Measurements from ENCODE around the gene ST3GAL4. TPM values are rescaled to one million over a fixed set of nuclear protein-coding genes. Genes with fewer than 3 reads are reported as not detected.

ST3GAL4 gene
- total and polyA plus RNA-seq, 2 of the 8 experiments (the other 6 are each of a cell fraction or from before 2014, with no cell fraction given) = 15.6 to 20.0 TPM

GRCh38 chr11:126354631-126355323, 709 bp upstream of the ST3GAL4 start:
- WGBS, 2 experiments (ENCODE audit: extremely low coverage in 1 of 2, insufficient coverage in 1 of 2, insufficient read length in 1 of 2, insufficient replicate concordance in 2 of 2, low coverage in 1 of 2, low lambda C conversion rate in 2 of 2, missing lambda C conversion rate in 1 of 2) = 35% methylated on average over 13 of the region's 15 CpGs; no CpG with 5 or more reads in 1 of the 2 experiments
- H2BK15ac ChIP-seq (ENCODE audit: low read length) = 0 out of 2 replicates have a peak overlapping the region, but pooled peaks have one; percentile 81
- peaks cover 13% of the 10 kb centered on the region for H3K23me2 ChIP-seq (ENCODE audit: low read depth, low read length)
- POLR2A ChIA-PET (ENCODE audit: partially characterized antibody) = interaction anchor here (0.7 to 2.0 kb wide), 9 partner anchors 7 to 86 kb away, joined by 3 to 9 read pairs (median 4); partner anchors contain the start of genes FOXRED1 and SRPRA
- H2BK12ac ChIP-seq (ENCODE audit: low read depth, low read length) = peak overlapping the region; percentile 68; the same call in 1 of the 2 replicates
- peak overlapping the region; percentile 72; the same call in 1 of the 2 replicates for H2AFZ ChIP-seq (ENCODE audit: low read length)
- peak overlapping the region; percentile 63; the same call in 1 of the 2 replicates for H3K27ac ChIP-seq (ENCODE audit: low read depth, low read length)
- no peak overlapping the region for H2BK120ac ChIP-seq (replicated peaks; ENCODE audit: low read depth, low read length)
- H2AK5ac ChIP-seq (ENCODE audit: low read depth, low read length) = 0 out of 2 replicates have a peak overlapping the region, but pooled peaks have one; percentile 33
- H3K23ac ChIP-seq (ENCODE audit: insufficient read length) = no peak overlapping the region
- peak overlapping the region; percentile 95; the same call in 1 of the 2 replicates for H2BK5ac ChIP-seq (ENCODE audit: low read depth, low read length)
- 0 out of 2 replicates have a peak overlapping the region, but pooled peaks have one; percentile 48 for H2BK20ac ChIP-seq (ENCODE audit: low read length)
- peaks cover 3 to 23% (median 15%) of the 10 kb centered on the region in 4 experiments; a peak in 6 of 7 replicates for H3K4me1 ChIP-seq (replicated peaks in 1 of 4; ENCODE audit: control insufficient read depth in 3 of 4, insufficient read depth in 4 of 4, low read length in 3 of 4)
- CTCF ChIA-PET (ENCODE audit: partially characterized antibody) = interaction anchor here (0.5 to 2.7 kb wide), 9 partner anchors 13 to 126 kb away, joined by 3 to 9 read pairs (median 3); no protein-coding TSS in a partner anchor
- peak overlapping the region; percentile 94 for H4K5ac ChIP-seq (ENCODE audit: insufficient read length, low read depth, low read length)
- DNase-seq (ENCODE audit: low read depth in 1 of 2, low spot score in 2 of 2) (no peak), FAIRE-seq (no peak)
- H3K27me3 ChIP-seq (replicated peaks in 1 of 4; ENCODE audit: control insufficient read depth in 3 of 4, extremely low read depth in 1 of 4, insufficient read depth in 3 of 4, low read length in 3 of 4) = no peaks in the 10 kb centered on the region
- H3K9ac ChIP-seq (replicated peaks in 1 of 4; ENCODE audit: extremely low read depth in 1 of 4, low read depth in 3 of 4, low read length in 3 of 4) = peak overlapping the region; percentile 77 to 91 (median 86)
- peak overlapping the region; percentile 92 for H3K56ac ChIP-seq (replicated peaks; ENCODE audit: insufficient read length, low read depth, low read length)
- H3K79me1 ChIP-seq (ENCODE audit: low read depth, low read length) = peaks cover 11% of the 10 kb centered on the region; the same call in 1 of the 2 replicates
- peak overlapping the region; percentile 92 for H3K4me2 ChIP-seq (ENCODE audit: insufficient read depth in 1 of 2, low read depth in 2 of 2, low read length in 2 of 2)
- H3K4me3 ChIP-seq (ENCODE audit: extremely low read depth in 1 of 4, insufficient read depth in 2 of 4, low read depth in 3 of 4, low read length in 4 of 4) = peak overlapping the region; percentile 73 to 99 (median 86)
- H3K79me2 ChIP-seq (ENCODE audit: control insufficient read depth in 1 of 2, insufficient read depth in 2 of 2, low read length in 2 of 2) = peaks cover 0 to 39% of the 10 kb centered on the region in 2 experiments; a peak in 2 of 4 replicates
- no peaks in the 10 kb centered on the region for H3K9me3 ChIP-seq (ENCODE audit: insufficient read depth in 2 of 2, low read depth in 1 of 2, low read length in 1 of 2)
- H4K20me1 ChIP-seq (replicated peaks in 1 of 2; ENCODE audit: control insufficient read depth in 1 of 2, insufficient read depth in 2 of 2, low read length in 2 of 2) = peaks cover 0 to 2% of the 10 kb centered on the region in 2 experiments
- peak overlapping the region; percentile 96 for H3K18ac ChIP-seq (ENCODE audit: extremely low read depth, low read length)
- H4K91ac ChIP-seq (replicated peaks; ENCODE audit: insufficient read length, low read length) = peak overlapping the region; percentile 86
- H3K4ac ChIP-seq (replicated peaks; ENCODE audit: insufficient read length, low read depth, low read length) = peak overlapping the region; percentile 92
- H4K8ac ChIP-seq (ENCODE audit: extremely low read depth, insufficient read depth, low read length) = peak overlapping the region; percentile 95
- TF ChIP-seq POLR2A (IDR thresholded peaks at IDR 0.05; ENCODE audit: control extremely low read depth in 1 of 2, low read depth in 2 of 2, low read length in 2 of 2) (0 out of 3 replicates have a peak, but pooled peaks of 1 of the 2 experiments have one; percentile 48), NANOG (IDR thresholded peaks at IDR 0.05; ENCODE audit: insufficient read depth, low read depth, low read length, poor library complexity, severe bottlenecking) (no peak)
- H3K14ac ChIP-seq (ENCODE audit: insufficient read length) = no peak overlapping the region
- H3K36me3 ChIP-seq (ENCODE audit: control insufficient read depth in 2 of 4, insufficient read depth in 4 of 4, low read length in 3 of 4) = peaks cover 0 to 3% (median under 1%) of the 10 kb centered on the region in 4 experiments; a peak in 1 of 8 replicates
